Activated CD8-positive, alpha-beta memory T cell treated with anti-CD3 and anti-CD28 coated beads, Interleukin-2, amount 50 U/mL, for 24 hours (primary cell): ENCODE data around the gene DHX57.
A peak's percentile ranks its signal among the peaks of the same experiment; 100 is the strongest.
"Not testable (repeated sequence)": the region's sequence is repeated elsewhere in the genome, so short reads cannot be mapped to it uniquely, and the experiment has no call there.

Experiments used
- DNase-seq: peaks from one replicate; pipeline ENCODE4 v3.0.0-alpha.2; 2020; ENCODE audit errors: extremely low read depth

DHX57 gene

GRCh38 chr2:38794235-38794946 is 81.3 kb downstream of the DHX57 start:
- no peak for DNase-seq

- DNase-seq = no peak
Observed at GRCh38 chr2:38793511-38793910, 82.2 kb downstream of the DHX57 start.

GRCh38 chr2:38792751-38793150 is 83.0 kb downstream of the DHX57 start:
- no peak for DNase-seq

- not testable (repeated sequence) for DNase-seq
Observed at GRCh38 chr2:38792321-38792720, 83.4 kb downstream of the DHX57 start.

GRCh38 chr2:38791744-38792143 is 84.0 kb downstream of the DHX57 start:
- DNase-seq = no peak

GRCh38 chr2:38789691-38790090 is 86.0 kb downstream of the DHX57 start:
- no peak for DNase-seq

GRCh38 chr2:38788306-38788705 is 87.4 kb downstream of the DHX57 start:
- DNase-seq = no peak

GRCh38 chr2:38783586-38783985 is 92.1 kb downstream of the DHX57 start:
- DNase-seq = no peak

GRCh38 chr2:38778687-38779082 is 97.0 kb downstream of the DHX57 start:
- DNase-seq = no peak

- no peak for DNase-seq
Observed at GRCh38 chr2:38776531-38776930, 99.2 kb downstream of the DHX57 start.

- DNase-seq = no peak
Observed at GRCh38 chr2:38775921-38776225, 99.9 kb downstream of the DHX57 start.

- DNase-seq = no peak
Observed at GRCh38 chr2:38775097-38775920, 100.4 kb downstream of the DHX57 start.

GRCh38 chr2:38771632-38772031 is 104.1 kb downstream of the DHX57 start:
- DNase-seq = no peak

GRCh38 chr2:38765551-38765950 is 110.2 kb downstream of the DHX57 start:
- no peak for DNase-seq

GRCh38 chr2:38765149-38765548 is 110.6 kb downstream of the DHX57 start:
- no peak for DNase-seq

- no peak for DNase-seq
Observed at GRCh38 chr2:38763728-38764127, 112.0 kb downstream of the DHX57 start.

- DNase-seq = no peak
Observed at GRCh38 chr2:38763228-38763627, 112.5 kb downstream of the DHX57 start.

GRCh38 chr2:38755891-38756290 is 119.8 kb downstream of the DHX57 start:
- DNase-seq = not testable (repeated sequence)

GRCh38 chr2:38754506-38754905 is 121.2 kb downstream of the DHX57 start:
- DNase-seq = no peak

- no peak for DNase-seq
Observed at GRCh38 chr2:38754049-38754448, 121.7 kb downstream of the DHX57 start.

- no peak for DNase-seq
Observed at GRCh38 chr2:38751596-38752410, 123.9 kb downstream of the DHX57 start.

- peak; percentile 87 for DNase-seq
Observed at GRCh38 chr2:38750891-38751595, 124.7 kb downstream of the DHX57 start, which contains the start of gene SRSF7. Gene SRSF7, minus strand, starts transcription at chr2:38751361. Its CDS starts 105 bp downstream, at chr2:38751256.
